NT2/D1 (cell line): Measurements from ENCODE around the gene CXCL8.

ENCODE experiments used
- DNase-seq: peaks from one replicate; pipeline ENCODE4 v3.0.0-alpha.2; 2011; ENCODE audit warnings: low read depth, low spot score
- H3K27me3 ChIP-seq: 2 replicates; pipeline ENCODE4 v1.6.0; 2011; ENCODE audit warnings: mild to moderate bottlenecking; ENCODE audit not compliant: insufficient read length, insufficient read depth
- H3K36me3 ChIP-seq: 2 replicates; pipeline ENCODE4 v1.6.1; 2011; ENCODE audit warnings: mild to moderate bottlenecking, low read length, mixed read lengths; ENCODE audit not compliant: insufficient read depth, insufficient read length
- H3K4me1 ChIP-seq: 2 replicates; pipeline ENCODE4 v1.5.1; 2011; ENCODE audit not compliant: insufficient read depth, insufficient read length
- H3K4me3 ChIP-seq: 2 replicates; pipeline ENCODE4 v1.5.1; 2011; ENCODE audit warnings: low read depth; ENCODE audit not compliant: insufficient read length
- H3K9ac ChIP-seq: 2 replicates; pipeline ENCODE4 v1.6.0; 2011; ENCODE audit warnings: low read depth; ENCODE audit not compliant: insufficient read length
- H3K9me3 ChIP-seq: 2 replicates; pipeline ENCODE4 v1.5.1; 2011; ENCODE audit warnings: mild to moderate bottlenecking, low read length; ENCODE audit not compliant: insufficient read depth
- SUZ12 ChIP-seq: IDR thresholded peaks from 2 replicates; pipeline ENCODE4 v1.6.1; 2011; ENCODE audit not compliant: insufficient read length, insufficient read depth; ENCODE audit errors: extremely low read depth
- YY1 ChIP-seq: IDR thresholded peaks from 2 replicates; pipeline ENCODE4 v1.6.1; 2011; ENCODE audit not compliant: insufficient read length, insufficient read depth
- ZNF274 ChIP-seq: IDR thresholded peaks from 2 replicates; pipeline ENCODE4 v1.6.1; 2011; ENCODE audit warnings: mild to moderate bottlenecking, low read depth, low read length

The CXCL8 gene

DNA sequence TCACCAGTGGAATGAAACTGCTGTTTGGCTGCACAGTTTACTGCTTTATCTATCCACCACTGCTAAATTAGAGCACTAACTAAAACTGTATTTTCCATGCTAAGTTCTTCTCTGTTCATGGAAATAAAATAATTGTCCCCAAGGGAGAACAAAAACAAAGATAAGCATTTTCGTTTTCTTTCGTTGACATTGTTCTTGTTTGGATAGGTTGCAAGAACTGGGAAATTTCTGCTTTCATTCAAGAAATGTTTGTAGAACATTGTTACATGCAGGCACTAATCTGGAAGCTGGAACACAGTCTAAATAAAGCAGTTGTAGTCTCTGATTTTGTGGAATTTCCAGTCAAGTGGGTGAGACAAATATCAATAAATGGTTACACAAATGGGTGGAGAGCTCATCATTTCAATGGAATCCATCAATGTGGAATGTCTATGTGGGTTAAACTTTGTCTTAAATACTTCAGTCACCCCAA is 5.8 kb upstream of the CXCL8 start:
- no peaks in the 10 kb centered on the region for H3K9me3 ChIP-seq
- H3K4me3 ChIP-seq: no peak overlapping the region
- TF ChIP-seq SUZ12 (no peak), YY1 (no peak), ZNF274 (no peak)
- no peak overlapping the region for H3K9ac ChIP-seq
- H3K27me3 ChIP-seq: no peaks in the 10 kb centered on the region
- no peak for DNase-seq
- H3K36me3 ChIP-seq: no peaks in the 10 kb centered on the region
- no peaks in the 10 kb centered on the region for H3K4me1 ChIP-seq

GRCh38 chr4:73735231-73735630 is 5.1 kb upstream of the CXCL8 start:
- Histone ChIP-seq H3K9ac (no peak overlapping the region), H3K27me3 (no peaks in the 10 kb centered on the region), H3K9me3 (no peaks in the 10 kb centered on the region), H3K36me3 (no peaks in the 10 kb centered on the region), H3K4me1 (no peaks in the 10 kb centered on the region), H3K4me3 (no peak overlapping the region)
- no peak for DNase-seq
- TF ChIP-seq YY1 (no peak), ZNF274 (no peak)

DNA sequence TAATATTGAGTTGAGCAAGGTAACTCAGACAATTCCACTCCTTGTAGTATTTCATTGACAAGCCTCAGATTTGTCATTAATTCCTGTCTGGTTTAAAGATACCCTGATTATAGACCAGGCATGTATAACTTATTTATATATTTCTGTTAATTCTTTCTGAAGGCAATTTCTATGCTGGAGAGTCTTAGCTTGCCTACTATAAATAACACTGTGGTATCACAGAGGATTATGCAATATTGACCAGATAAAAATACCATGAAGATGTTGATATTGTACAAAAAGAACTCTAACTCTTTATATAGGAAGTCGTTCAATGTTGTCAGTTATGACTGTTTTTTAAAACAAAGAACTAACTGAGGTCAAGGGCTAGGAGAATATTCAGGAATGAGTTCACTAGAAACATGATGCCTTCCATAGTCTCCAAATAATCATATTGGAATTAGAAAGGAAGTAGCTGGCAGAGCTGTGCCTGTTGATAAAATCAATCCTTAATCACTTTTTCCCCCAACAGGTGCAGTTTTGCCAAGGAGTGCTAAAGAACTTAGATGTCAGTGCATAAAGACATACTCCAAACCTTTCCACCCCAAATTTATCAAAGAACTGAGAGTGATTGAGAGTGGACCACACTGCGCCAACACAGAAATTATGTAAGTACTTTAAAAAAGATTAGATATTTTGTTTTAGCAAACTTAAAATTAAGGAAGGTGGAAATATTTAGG is 821 bp downstream of the CXCL8 start:
- H3K9ac ChIP-seq: no peak overlapping the region
- TF ChIP-seq SUZ12 (no peak), ZNF274 (no peak), YY1 (no peak)
- DNase-seq: no peak
- H3K9me3 ChIP-seq: no peaks in the 10 kb centered on the region
- no peaks in the 10 kb centered on the region for H3K36me3 ChIP-seq
- H3K27me3 ChIP-seq: no peaks in the 10 kb centered on the region
- H3K4me3 ChIP-seq: no peak overlapping the region
- H3K4me1 ChIP-seq: no peaks in the 10 kb centered on the region

DNA sequence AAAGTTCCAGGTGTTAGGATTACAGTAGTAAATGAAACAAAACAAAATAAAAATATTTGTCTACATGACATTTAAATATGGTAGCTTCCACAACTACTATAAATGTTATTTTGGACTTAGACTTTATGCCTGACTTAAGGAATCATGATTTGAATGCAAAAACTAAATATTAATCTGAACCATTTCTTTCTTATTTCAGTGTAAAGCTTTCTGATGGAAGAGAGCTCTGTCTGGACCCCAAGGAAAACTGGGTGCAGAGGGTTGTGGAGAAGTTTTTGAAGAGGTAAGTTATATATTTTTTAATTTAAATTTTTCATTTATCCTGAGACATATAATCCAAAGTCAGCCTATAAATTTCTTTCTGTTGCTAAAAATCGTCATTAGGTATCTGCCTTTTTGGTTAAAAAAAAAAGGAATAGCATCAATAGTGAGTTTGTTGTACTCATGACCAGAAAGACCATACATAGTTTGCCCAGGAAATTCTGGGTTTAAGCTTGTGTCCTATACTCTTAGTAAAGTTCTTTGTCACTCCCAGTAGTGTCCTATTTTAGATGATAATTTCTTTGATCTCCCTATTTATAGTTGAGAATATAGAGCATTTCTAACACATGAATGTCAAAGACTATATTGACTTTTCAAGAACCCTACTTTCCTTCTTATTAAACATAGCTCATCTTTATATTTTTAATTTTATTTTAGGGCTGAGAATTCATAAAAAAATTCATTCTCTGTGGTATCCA is 1.6 kb downstream of the CXCL8 start:
- no peak for TF ChIP-seq ZNF274
- no peak for TF ChIP-seq SUZ12
- no peak for TF ChIP-seq YY1
- no peaks in the 10 kb centered on the region for H3K9me3 ChIP-seq
- no peaks in the 10 kb centered on the region for H3K36me3 ChIP-seq
- no peaks in the 10 kb centered on the region for H3K27me3 ChIP-seq
- no peak overlapping the region for H3K4me3 ChIP-seq
- no peak for DNase-seq
- no peak overlapping the region for H3K9ac ChIP-seq
- no peaks in the 10 kb centered on the region for H3K4me1 ChIP-seq

DNA sequence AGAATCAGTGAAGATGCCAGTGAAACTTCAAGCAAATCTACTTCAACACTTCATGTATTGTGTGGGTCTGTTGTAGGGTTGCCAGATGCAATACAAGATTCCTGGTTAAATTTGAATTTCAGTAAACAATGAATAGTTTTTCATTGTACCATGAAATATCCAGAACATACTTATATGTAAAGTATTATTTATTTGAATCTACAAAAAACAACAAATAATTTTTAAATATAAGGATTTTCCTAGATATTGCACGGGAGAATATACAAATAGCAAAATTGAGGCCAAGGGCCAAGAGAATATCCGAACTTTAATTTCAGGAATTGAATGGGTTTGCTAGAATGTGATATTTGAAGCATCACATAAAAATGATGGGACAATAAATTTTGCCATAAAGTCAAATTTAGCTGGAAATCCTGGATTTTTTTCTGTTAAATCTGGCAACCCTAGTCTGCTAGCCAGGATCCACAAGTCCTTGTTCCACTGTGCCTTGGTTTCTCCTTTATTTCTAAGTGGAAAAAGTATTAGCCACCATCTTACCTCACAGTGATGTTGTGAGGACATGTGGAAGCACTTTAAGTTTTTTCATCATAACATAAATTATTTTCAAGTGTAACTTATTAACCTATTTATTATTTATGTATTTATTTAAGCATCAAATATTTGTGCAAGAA is 2.3 kb downstream of the CXCL8 start:
- no peak overlapping the region for H3K4me3 ChIP-seq
- no peaks in the 10 kb centered on the region for H3K27me3 ChIP-seq
- no peak overlapping the region for H3K9ac ChIP-seq
- DNase-seq: no peak
- TF ChIP-seq SUZ12 (no peak), ZNF274 (no peak), YY1 (no peak)
- H3K4me1 ChIP-seq: no peaks in the 10 kb centered on the region
- H3K36me3 ChIP-seq: no peaks in the 10 kb centered on the region
- H3K9me3 ChIP-seq: no peaks in the 10 kb centered on the region

GRCh38 chr4:73743281-73743680 is 2.9 kb downstream of the CXCL8 start:
- Histone ChIP-seq H3K27me3 (no peaks in the 10 kb centered on the region), H3K36me3 (no peaks in the 10 kb centered on the region), H3K9me3 (no peaks in the 10 kb centered on the region), H3K9ac (no peak overlapping the region), H3K4me1 (no peaks in the 10 kb centered on the region), H3K4me3 (no peak overlapping the region)
- no peak for DNase-seq
- no peak for TF ChIP-seq YY1
- no peak for TF ChIP-seq SUZ12
- no peak for TF ChIP-seq ZNF274

DNA sequence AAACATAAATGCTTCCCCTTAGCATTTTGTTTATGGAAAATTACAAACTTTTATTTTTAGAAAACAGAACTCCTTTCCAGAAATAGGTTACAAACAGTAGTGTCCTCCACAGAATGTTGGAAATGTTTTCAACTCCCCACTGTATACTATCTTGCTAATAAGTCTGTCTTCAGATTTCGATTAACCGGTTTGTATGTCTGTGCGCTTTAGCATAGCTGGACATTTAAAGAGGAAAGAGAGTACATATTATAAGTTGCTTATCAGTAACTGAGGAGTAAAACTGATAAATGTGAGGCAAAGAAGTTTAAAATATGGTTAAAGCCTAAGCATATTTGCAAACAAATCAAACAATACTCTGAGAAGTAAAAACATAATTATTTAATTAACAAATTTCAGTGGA is 3.4 kb downstream of the CXCL8 start:
- Histone ChIP-seq H3K4me3 (no peak overlapping the region), H3K4me1 (no peaks in the 10 kb centered on the region), H3K36me3 (no peaks in the 10 kb centered on the region), H3K9ac (no peak overlapping the region), H3K27me3 (no peaks in the 10 kb centered on the region), H3K9me3 (no peaks in the 10 kb centered on the region)
- no peak for DNase-seq
- TF ChIP-seq SUZ12: no peak
- no peak for TF ChIP-seq ZNF274
- TF ChIP-seq YY1: no peak
